GM11168 (cell line): Measurements from ENCODE around the gene PRELP.

Experiments used
- in situ Hi-C: fragments of 300-500 bp; cut with MboI; formaldehyde crosslinking; loops from one replicate; pipeline ENCODE4 v1.12.0; 2022; ENCODE audit warnings: low sequenced_read_pairs; ENCODE audit not compliant: unreplicated experiment

The PRELP gene

DNA sequence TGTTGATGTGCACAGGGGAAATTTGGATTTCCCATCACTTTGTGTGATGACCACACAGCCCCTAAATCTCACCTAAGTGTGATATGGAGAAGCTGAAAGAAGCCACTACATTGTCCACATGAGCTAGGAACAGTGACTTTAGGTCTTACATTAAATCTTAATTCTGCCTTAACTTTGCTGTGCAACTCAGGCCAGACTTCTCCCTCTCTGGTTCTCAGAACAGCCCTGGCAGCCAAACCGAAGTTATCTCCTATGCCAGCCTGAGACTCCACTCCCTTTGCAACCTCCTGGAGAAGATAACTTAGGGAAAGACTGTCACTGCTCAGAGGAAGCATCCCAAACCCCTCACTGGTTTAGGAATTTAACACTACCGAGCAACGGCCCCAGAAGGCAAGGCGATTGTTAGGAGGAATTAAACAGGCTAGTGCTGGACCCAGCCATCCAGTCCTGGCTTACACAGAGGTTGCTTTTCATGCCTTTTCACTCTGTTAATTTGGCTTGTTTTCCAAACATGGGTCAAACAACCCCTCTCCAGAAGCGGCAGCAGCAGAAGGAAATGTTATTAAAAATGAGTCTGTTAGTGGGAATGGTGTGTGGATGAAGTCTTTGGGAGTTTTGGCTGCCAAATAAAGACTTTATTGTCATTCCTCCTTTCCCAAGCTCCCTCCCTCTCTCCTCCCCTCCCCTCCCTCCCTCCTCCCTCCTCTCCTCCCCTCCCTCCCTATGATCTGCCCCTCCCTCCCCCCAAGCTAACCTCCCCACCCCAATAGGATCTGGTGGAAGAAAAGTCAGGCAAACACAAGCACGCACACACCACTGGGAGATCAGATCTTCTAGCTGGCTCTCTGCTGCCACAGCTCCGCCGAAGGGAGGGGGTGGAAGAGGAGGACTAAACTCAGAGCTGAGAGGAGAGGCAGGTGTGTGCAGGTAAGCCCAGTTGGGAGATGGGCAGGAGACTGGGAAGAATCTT lies at the start of gene PRELP:
TSS of gene PRELP (plus strand) at position 795 of the 970 bp plus-strand sequence. CDS start 7,379 bp downstream, outside the sequence.
- in situ Hi-C loops: no loop called here

GRCh38 chr1:203426366-203426765 lies 49.2 kb upstream of the PRELP start:
- in situ Hi-C loops: no loop called here

- in situ Hi-C loops: no loop called here
Observed at GRCh38 chr1:203426870-203427269, 48.7 kb upstream of the PRELP start.

GRCh38 chr1:203427451-203427850 lies 48.2 kb upstream of the PRELP start:
- in situ Hi-C loops: no loop called here

GRCh38 chr1:203428981-203429599 lies 46.5 kb upstream of the PRELP start:
- in situ Hi-C loops: no loop called here

GRCh38 chr1:203435615-203436014 lies 40.0 kb upstream of the PRELP start:
- in situ Hi-C loops: no loop called here

- in situ Hi-C loops: no loop called here
Observed at GRCh38 chr1:203437696-203438315, 37.8 kb upstream of the PRELP start.

GRCh38 chr1:203439131-203439730 lies 36.4 kb upstream of the PRELP start:
- in situ Hi-C loops: no loop called here

DNA sequence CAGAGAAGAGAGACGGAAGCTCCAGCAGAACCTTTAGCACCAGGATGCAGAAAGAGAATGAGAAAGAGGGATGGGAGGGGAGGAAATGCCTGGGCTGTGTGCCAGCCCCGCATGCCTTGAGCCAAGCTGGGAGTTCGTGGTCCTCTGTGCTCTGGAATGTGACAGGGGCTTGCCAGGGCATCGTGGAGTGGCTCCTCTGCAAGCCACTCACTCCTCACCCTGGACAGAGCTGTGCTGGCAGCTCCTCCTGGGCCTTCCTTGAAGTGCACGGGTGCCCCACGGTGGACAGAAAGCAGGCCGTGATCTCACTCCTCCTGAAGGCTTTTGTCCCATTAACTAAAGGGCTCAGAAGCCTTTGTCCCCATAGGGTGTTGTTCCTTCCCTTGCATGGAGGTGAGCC lies 34.8 kb upstream of the PRELP start:
- in situ Hi-C loops: loop anchor here (10.0 kb wide), 1 partner anchor 176 kb away; no protein-coding TSS in a partner anchor

DNA sequence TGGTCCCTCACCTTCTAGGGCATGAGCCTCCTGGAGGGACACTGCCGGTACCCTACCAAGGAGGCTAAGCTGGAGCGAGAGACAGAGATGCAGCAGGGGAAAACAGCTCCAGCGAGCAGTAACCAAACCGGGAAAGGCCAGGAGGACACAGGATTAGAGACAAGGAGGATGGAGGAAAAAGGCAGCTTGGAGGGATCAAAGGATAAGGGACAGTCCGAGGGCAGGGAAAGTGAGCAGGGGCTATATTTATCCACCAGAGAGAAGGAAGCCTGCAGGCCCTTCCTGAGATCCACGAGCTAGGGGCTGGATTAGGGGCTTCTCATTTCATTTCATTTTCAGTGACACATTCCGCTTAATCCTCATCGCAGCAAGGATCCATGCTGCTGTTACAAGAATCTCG lies 33.8 kb upstream of the PRELP start:
- in situ Hi-C loops: loop anchor here (10.0 kb wide), 1 partner anchor 177 kb away; no protein-coding TSS in a partner anchor

DNA sequence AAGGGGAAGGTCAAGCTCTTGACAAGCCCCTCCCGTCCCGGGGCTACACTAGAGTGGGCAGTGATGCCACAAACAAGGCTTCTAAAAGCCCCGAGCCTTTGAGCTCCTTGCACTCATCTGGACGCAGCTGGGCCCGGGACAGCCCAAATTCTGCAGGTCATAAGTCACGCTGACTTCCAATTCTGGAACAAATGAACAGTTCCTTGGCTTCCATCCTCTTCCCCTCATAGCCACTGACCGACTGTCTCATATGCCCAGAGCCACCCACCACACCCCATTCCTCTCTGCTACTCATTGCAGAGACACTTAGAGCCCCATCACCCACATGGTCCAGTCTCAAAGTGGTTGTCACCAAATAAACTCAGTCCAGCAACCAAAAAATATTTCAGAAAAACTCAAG lies 32.8 kb upstream of the PRELP start:
- in situ Hi-C loops: loop anchor here (10.0 kb wide), 1 partner anchor 178 kb away; no protein-coding TSS in a partner anchor

DNA sequence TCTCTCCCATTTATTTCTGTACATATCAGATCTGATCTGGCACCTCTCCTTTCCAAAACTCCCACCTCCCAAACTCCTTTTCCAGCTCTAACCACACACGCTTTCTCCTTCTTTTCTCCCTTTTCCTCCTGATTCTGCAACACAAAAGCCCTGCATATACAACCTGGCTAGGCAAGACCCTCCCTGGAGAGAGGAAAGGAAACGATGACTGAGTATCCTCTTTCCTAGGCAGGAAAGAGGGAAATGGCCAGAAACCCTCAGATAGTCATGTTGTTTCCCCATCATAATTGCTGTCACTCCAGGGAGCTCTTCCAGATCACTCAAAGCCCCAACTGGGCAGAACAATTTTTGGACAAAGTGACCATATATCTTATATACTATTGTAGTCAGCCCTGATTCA lies 32.3 kb upstream of the PRELP start:
- in situ Hi-C loops: loop anchor here (10.0 kb wide), 1 partner anchor 178 kb away; no protein-coding TSS in a partner anchor

GRCh38 chr1:203444171-203444576 lies 31.4 kb upstream of the PRELP start:
- in situ Hi-C loops: loop anchor here (10.0 kb wide), 1 partner anchor 179 kb away; no protein-coding TSS in a partner anchor

GRCh38 chr1:203447151-203447550 lies 28.5 kb upstream of the PRELP start:
- in situ Hi-C loops: loop anchor here (10.0 kb wide), 1 partner anchor 182 kb away; no protein-coding TSS in a partner anchor

DNA sequence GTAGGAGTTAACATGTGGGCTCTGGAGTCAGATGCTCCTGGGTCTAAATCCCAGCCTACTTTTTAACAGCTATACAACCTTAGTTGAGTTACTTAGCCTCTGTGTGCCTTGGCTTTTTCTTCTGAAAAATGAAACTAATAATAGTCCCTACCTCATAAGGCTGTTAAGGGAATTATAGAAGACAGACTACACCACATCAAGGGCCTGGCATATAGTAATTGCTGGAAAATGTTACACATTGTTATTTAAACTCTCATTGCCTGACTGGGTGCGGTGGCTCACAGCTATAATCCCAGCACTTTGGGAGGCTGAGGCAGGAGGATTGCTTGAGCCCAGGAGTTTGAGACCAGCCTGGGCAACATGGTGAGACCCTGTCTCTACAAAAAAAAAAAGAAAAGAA lies 28.0 kb upstream of the PRELP start:
- in situ Hi-C loops: loop anchor here (10.0 kb wide), 1 partner anchor 183 kb away; no protein-coding TSS in a partner anchor

- in situ Hi-C loops: loop anchor here (10.0 kb wide), 1 partner anchor 184 kb away; no protein-coding TSS in a partner anchor
Observed at GRCh38 chr1:203448521-203449061, 27.0 kb upstream of the PRELP start.

- in situ Hi-C loops: no loop called here
Observed at GRCh38 chr1:203450001-203450400, 25.6 kb upstream of the PRELP start.

GRCh38 chr1:203450479-203451149 lies 25.0 kb upstream of the PRELP start:
- in situ Hi-C loops: no loop called here
